ENCODE data around the gene CCDC85B. TPM values are rescaled to one million over a fixed set of nuclear protein-coding genes. Genes with fewer than 3 reads are reported as not detected.

Gene CCDC85B
- total RNA-seq, 1 donor from 2014 or later = 12.8 TPM

DNA sequence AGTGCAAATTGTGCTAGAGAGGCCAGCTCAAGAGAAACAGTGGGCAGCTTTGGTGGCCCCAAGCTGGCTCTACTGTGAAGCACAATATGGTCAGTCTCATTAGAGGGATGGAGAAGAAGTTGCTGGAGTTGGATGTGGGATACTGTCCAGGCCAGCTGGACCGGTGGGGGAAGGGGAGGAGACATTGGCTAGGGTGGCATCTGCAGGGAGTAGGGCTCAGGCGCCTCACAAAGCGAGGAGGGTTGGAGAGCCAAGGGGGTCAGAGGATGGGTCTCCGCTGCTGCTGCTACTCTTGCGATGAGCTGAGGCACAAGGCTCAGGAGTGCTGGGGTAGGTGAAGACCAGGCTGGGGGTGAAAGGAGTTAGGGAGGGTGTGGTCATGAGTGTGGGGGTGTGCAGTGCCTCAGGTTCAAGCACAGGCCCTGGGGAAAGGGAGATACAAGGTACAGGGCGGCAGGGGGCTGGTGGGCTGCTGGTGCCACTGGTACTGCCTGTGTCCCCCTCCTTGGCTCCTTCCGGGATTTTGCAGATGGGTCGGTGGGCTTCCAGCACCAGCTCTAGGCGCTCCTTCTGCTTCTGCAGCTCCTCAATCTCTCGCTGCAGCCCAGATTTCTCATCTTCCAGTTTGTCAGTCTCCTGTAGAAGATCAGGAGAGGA lies 2.3 kb downstream of the CCDC85B start:
- DNase-seq (ENCODE audit: low spot score in 2 of 2, unreplicated experiment in 2 of 2) = no peak
- Mint-ChIP-seq H3K9me3 (no peaks in the 10 kb centered on the region), H3K27me3 (ENCODE audit: low read depth) (peaks cover 33% of the 10 kb centered on the region), H3K27ac (no peak overlapping the region), H3K36me3 (no peaks in the 10 kb centered on the region), H3K4me1 (peaks cover 32% of the 10 kb centered on the region), H3K4me3 (peak overlapping the region; percentile 62)
- TF ChIP-seq, protein P1, sequence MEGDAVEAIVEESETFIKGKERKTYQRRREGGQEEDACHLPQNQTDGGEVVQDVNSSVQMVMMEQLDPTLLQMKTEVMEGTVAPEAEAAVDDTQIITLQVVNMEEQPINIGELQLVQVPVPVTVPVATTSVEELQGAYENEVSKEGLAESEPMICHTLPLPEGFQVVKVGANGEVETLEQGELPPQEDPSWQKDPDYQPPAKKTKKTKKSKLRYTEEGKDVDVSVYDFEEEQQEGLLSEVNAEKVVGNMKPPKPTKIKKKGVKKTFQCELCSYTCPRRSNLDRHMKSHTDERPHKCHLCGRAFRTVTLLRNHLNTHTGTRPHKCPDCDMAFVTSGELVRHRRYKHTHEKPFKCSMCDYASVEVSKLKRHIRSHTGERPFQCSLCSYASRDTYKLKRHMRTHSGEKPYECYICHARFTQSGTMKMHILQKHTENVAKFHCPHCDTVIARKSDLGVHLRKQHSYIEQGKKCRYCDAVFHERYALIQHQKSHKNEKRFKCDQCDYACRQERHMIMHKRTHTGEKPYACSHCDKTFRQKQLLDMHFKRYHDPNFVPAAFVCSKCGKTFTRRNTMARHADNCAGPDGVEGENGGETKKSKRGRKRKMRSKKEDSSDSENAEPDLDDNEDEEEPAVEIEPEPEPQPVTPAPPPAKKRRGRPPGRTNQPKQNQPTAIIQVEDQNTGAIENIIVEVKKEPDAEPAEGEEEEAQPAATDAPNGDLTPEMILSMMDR (IDR thresholded peaks at IDR 0.05; ENCODE audit: unreplicated experiment) = no peak

DNA sequence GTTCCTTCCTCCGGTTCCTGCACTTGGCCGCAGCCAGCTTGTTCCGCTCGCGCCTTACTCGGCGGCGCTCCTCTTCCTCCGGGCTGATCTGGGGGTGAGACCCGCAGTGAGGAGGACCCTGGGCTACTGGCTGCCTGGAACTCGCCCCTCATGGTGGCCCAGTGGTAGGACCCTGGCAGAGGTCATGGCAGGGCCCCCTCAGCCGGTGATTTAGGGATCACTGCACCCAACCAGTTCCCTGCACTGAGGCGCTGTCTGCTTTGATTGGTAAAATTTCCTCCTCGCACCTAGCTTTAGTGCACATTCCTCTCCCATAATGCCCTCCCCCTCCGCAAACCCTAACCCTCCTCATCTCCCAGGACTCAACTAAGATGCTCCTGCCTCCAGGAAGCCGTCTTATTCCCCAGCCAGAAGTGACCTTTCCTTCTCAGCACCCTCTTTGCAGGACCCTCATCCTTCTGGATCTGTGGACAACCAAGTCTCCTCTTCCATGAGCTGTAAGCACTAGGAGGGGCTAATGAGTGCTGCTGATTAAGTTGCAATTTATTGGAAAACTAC lies 3.6 kb downstream of the CCDC85B start:
- no peak overlapping the region for H3K27ac Mint-ChIP-seq
- H3K4me3 Mint-ChIP-seq = no peak overlapping the region
- no peak for DNase-seq (ENCODE audit: low spot score in 2 of 2, unreplicated experiment in 2 of 2)
- TF ChIP-seq, protein P1 (IDR thresholded peaks at IDR 0.05; ENCODE audit: unreplicated experiment) = no peak
- H3K36me3 Mint-ChIP-seq = no peaks in the 10 kb centered on the region
- peaks cover 26% of the 10 kb centered on the region for H3K4me1 Mint-ChIP-seq
- no peaks in the 10 kb centered on the region for H3K9me3 Mint-ChIP-seq
- peaks cover 46% of the 10 kb centered on the region for H3K27me3 Mint-ChIP-seq (ENCODE audit: low read depth)

GRCh38 chr11:65895482-65895981 lies 5.1 kb downstream of the CCDC85B start:
- Mint-ChIP-seq H3K27ac (no peak overlapping the region), H3K4me3 (no peak overlapping the region), H3K9me3 (no peaks in the 10 kb centered on the region)

DNA sequence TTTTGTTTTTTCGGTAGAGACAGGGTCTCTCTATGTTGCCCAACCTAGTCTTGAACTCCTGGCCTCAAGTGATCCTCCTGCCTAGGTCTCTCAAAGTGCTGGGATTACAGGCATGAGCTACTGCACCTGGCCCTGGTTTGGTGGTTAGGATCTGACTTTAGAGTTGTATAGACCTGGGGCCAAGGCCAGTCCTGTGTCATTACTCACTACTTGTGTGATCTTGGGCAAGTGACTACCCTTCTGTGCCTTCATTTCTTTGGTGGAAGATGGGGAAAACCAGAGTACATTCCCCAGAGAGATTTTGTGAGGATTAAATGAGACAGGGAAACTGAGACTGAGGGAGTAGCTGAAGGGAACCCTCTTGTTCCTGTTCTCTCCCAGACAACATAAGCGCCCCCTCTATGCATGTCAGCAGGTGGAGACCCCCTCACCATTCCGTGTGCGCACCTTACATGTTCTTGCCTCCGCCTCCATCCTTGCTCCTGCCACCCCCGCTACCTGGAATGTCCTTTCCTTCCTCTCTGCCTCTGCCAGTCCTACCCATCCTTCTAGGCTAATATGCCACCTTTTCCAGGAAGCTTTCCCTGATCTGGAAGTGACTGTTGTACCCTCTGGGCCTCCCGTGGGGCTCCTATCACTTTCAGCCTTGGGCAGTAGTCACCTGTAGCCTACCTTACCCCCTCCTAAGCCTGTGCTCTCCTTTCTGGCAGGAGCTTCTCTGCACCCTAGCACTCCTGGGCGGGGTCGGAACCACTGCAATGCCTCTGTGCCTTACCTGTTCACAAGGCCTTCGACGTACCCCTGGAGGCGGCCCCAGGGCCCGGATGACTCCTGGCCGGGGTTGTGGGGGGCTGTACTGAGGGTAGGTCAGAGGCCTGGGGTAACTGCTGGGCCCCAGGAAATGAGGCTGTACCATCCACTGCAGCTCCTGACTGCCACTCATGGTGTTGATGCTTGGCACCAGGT lies 5.8 kb downstream of the CCDC85B start:
- Mint-ChIP-seq H3K27ac (no peak overlapping the region), H3K27me3 (ENCODE audit: low read depth) (peaks cover 63% of the 10 kb centered on the region), H3K9me3 (no peaks in the 10 kb centered on the region), H3K4me3 (no peak overlapping the region), H3K36me3 (no peaks in the 10 kb centered on the region), H3K4me1 (peaks cover 13% of the 10 kb centered on the region)
- TF ChIP-seq, protein P1 (IDR thresholded peaks at IDR 0.05; ENCODE audit: unreplicated experiment) = no peak
- no peak for DNase-seq (ENCODE audit: low spot score in 2 of 2, unreplicated experiment in 2 of 2)

More at GRCh38 chr11:65895482-65895981, 5.1 kb downstream of the CCDC85B start:
- H3K27me3 Mint-ChIP-seq (ENCODE audit: low read depth) = peaks cover 55% of the 10 kb centered on the region
- no peaks in the 10 kb centered on the region for H3K36me3 Mint-ChIP-seq
- DNase-seq (ENCODE audit: low spot score in 2 of 2, unreplicated experiment in 2 of 2) = no peak
- TF ChIP-seq, protein P1 (IDR thresholded peaks at IDR 0.05; ENCODE audit: unreplicated experiment) = no peak
- peaks cover 13% of the 10 kb centered on the region for H3K4me1 Mint-ChIP-seq

- H3K27ac Mint-ChIP-seq = no peak overlapping the region
- no peaks in the 10 kb centered on the region for H3K9me3 Mint-ChIP-seq
- DNase-seq (ENCODE audit: low spot score in 2 of 2, unreplicated experiment in 2 of 2) = no peak
- TF ChIP-seq, protein P1 (IDR thresholded peaks at IDR 0.05; ENCODE audit: unreplicated experiment) = no peak
- no peaks in the 10 kb centered on the region for H3K36me3 Mint-ChIP-seq
- no peak overlapping the region for H3K4me3 Mint-ChIP-seq
- peaks cover 11% of the 10 kb centered on the region for H3K4me1 Mint-ChIP-seq
- peaks cover 70% of the 10 kb centered on the region for H3K27me3 Mint-ChIP-seq (ENCODE audit: low read depth)
These were observed 6.6 kb downstream of the CCDC85B start for GRCh38 chr11:65897020-65897471.

Data from mesothelial cell of epicardium (in vitro differentiated cells).